Activated naive CD4-positive, alpha-beta T cell treated with anti-CD3 and anti-CD28 coated beads, Interleukin-2, amount 50 U/mL, for 72 hours (primary cell): ENCODE data around the gene MMP19. TPM values are rescaled to one million over a fixed set of nuclear protein-coding genes. Genes with fewer than 3 reads are reported as not detected.

Experiments used
- ATAC-seq, 2 donors: fragments of 150-1000 bp; cut with Tn5 transposase; 2 replicates each; pipeline ENCODE4 v1.10.0; 2021; ENCODE audit warnings: mild to moderate bottlenecking in 2 of 2, moderate library complexity in 2 of 2
- DNase-seq, 2 donors: peaks; one replicate each; pipeline ENCODE4 v3.0.0; 2021 to 2022; ENCODE audit warnings: low spot score in 2 of 2
- H3K27ac Mint-ChIP-seq, 2 donors: one replicate each; pipeline ENCODE4 v1.8.0; 2022; ENCODE audit warnings: mild to moderate bottlenecking in 2 of 2, mixed read lengths in 2 of 2
- H3K36me3 Mint-ChIP-seq, 2 donors: one replicate each; pipeline ENCODE4 v1.8.0; 2022; ENCODE audit warnings: mixed read lengths in 2 of 2
- H3K9me3 Mint-ChIP-seq, 2 donors: one replicate each; pipeline ENCODE4 v1.8.0; 2022; ENCODE audit warnings: mixed read lengths in 2 of 2
- total RNA-seq, 2 donors: library from RNA; stranded (reverse); gene quantifications; one replicate each; pipeline ENCODE4 v1.2.3, GENCODE V29; 2022

MMP19 gene
- total RNA-seq, 2 donors from 2014 or later, result 0.12 TPM; not detected in 1

- peaks cover 32 to 37% of the 10 kb centered on the region in 2 donors for H3K36me3 Mint-ChIP-seq
Measured at GRCh38 chr12:55827806-55828205, 14.9 kb downstream of the MMP19 start.

GRCh38 chr12:55824726-55825125, 18.0 kb downstream of the MMP19 start:
- Mint-ChIP-seq H3K27ac (peak overlapping the region; percentile 82 to 94), H3K36me3 (peaks cover 21 to 24% of the 10 kb centered on the region in 2 donors), H3K9me3 (no peaks in the 10 kb centered on the region)
- DNase-seq (no peak), ATAC-seq (peak in 1 of 2 donors; percentile 25)

More at GRCh38 chr12:55827806-55828205, 14.9 kb downstream of the MMP19 start:
- DNase-seq, result no peak
- ATAC-seq, result no peak
- Mint-ChIP-seq H3K9me3 (no peaks in the 10 kb centered on the region), H3K27ac (peak overlapping the region; percentile 90 to 92)

- Mint-ChIP-seq H3K36me3 (peaks cover 17 to 19% of the 10 kb centered on the region in 2 donors), H3K27ac (peak overlapping the region; percentile 61 to 82), H3K9me3 (no peaks in the 10 kb centered on the region)
- no peak for DNase-seq
- no peak for ATAC-seq
Measured at GRCh38 chr12:55823419-55823818, 19.3 kb downstream of the MMP19 start.

GRCh38 chr12:55822228-55822627, 20.5 kb downstream of the MMP19 start:
- ATAC-seq (no peak), DNase-seq (no peak)
- H3K36me3 Mint-ChIP-seq, result peaks cover 5 to 7% of the 10 kb centered on the region in 2 donors
- peak overlapping the region in 1 of 2 donors; percentile 80 for H3K27ac Mint-ChIP-seq
- H3K9me3 Mint-ChIP-seq, result no peaks in the 10 kb centered on the region

- DNase-seq (no peak), ATAC-seq (no peak)
- Mint-ChIP-seq H3K9me3 (no peaks in the 10 kb centered on the region), H3K36me3 (peaks cover 0 to 2% of the 10 kb centered on the region in 2 donors), H3K27ac (no peak overlapping the region)
Measured at GRCh38 chr12:55820679-55821078, 22.1 kb downstream of the MMP19 start.

GRCh38 chr12:55818886-55819285, 23.9 kb downstream of the MMP19 start:
- Mint-ChIP-seq H3K9me3 (no peaks in the 10 kb centered on the region), H3K36me3 (no peaks in the 10 kb centered on the region), H3K27ac (peak overlapping the region in 1 of 2 donors; percentile 48)
- ATAC-seq (no peak), DNase-seq (no peak)

- Mint-ChIP-seq H3K9me3 (no peaks in the 10 kb centered on the region), H3K27ac (peak overlapping the region in 1 of 2 donors; percentile 48), H3K36me3 (peaks cover 0 to 2% of the 10 kb centered on the region in 2 donors)
- peak; percentile 51 to 58 for ATAC-seq
- no peak for DNase-seq
Measured at GRCh38 chr12:55818140-55818728, 24.5 kb downstream of the MMP19 start.

GRCh38 chr12:55817345-55818139, 25.2 kb downstream of the MMP19 start, which contains the start of the genes ORMDL2 and SARNP:
Gene ORMDL2 (plus strand): TSS chr12:55818041. CDS start chr12:55819000, 959 bp downstream.
Gene SARNP (minus strand): TSS chr12:55817724. CDS start chr12:55817701, 23 bp downstream.
- peak within 1 kb of the TSS in 1 of 2 donors; percentile 48 for H3K27ac Mint-ChIP-seq
- peak; percentile 95 to 96 for ATAC-seq
- peak; percentile 89 to 98 for DNase-seq
- H3K36me3 Mint-ChIP-seq, result peaks cover 0 to 9% of the 10 kb centered on the region in 2 donors
- no peaks in the 10 kb centered on the region for H3K9me3 Mint-ChIP-seq

GRCh38 chr12:55816881-55817344, 25.8 kb downstream of the MMP19 start:
- Mint-ChIP-seq H3K9me3 (no peaks in the 10 kb centered on the region), H3K27ac (no peak overlapping the region), H3K36me3 (peaks cover 0 to 12% of the 10 kb centered on the region in 2 donors)
- DNase-seq, result no peak
- ATAC-seq, result no peak

GRCh38 chr12:55815473-55815872, 27.3 kb downstream of the MMP19 start:
- H3K36me3 Mint-ChIP-seq, result peaks cover 0 to 12% of the 10 kb centered on the region in 2 donors
- H3K9me3 Mint-ChIP-seq, result no peaks in the 10 kb centered on the region
- no peak for ATAC-seq
- no peak overlapping the region for H3K27ac Mint-ChIP-seq
- DNase-seq, result no peak

- Mint-ChIP-seq H3K36me3 (peaks cover 0 to 12% of the 10 kb centered on the region in 2 donors), H3K27ac (peak overlapping the region in 1 of 2 donors; percentile 0), H3K9me3 (no peaks in the 10 kb centered on the region)
- DNase-seq, result no peak
- ATAC-seq, result no peak
Measured at GRCh38 chr12:55814257-55814656, 28.5 kb downstream of the MMP19 start.

GRCh38 chr12:55812088-55812487, 30.6 kb downstream of the MMP19 start:
- Mint-ChIP-seq H3K27ac (peak overlapping the region; percentile 16 to 17), H3K36me3 (peaks cover 0 to 12% of the 10 kb centered on the region in 2 donors), H3K9me3 (no peaks in the 10 kb centered on the region)
- ATAC-seq (no peak), DNase-seq (no peak)

- H3K9me3 Mint-ChIP-seq, result no peaks in the 10 kb centered on the region
- peaks cover 0 to 12% of the 10 kb centered on the region in 2 donors for H3K36me3 Mint-ChIP-seq
- peak overlapping the region in 1 of 2 donors; percentile 57 for H3K27ac Mint-ChIP-seq
- ATAC-seq (no peak), DNase-seq (no peak)
Measured at GRCh38 chr12:55809274-55809673, 33.5 kb downstream of the MMP19 start.

- DNase-seq (no peak), ATAC-seq (no peak)
- Mint-ChIP-seq H3K36me3 (peaks cover 0 to under 1% of the 10 kb centered on the region in 2 donors), H3K27ac (no peak overlapping the region), H3K9me3 (no peaks in the 10 kb centered on the region)
Measured at GRCh38 chr12:55806982-55807381, 35.8 kb downstream of the MMP19 start.

GRCh38 chr12:55797550-55797949, 45.2 kb downstream of the MMP19 start:
- Mint-ChIP-seq H3K36me3 (peaks cover 5 to 20% of the 10 kb centered on the region in 2 donors), H3K9me3 (no peaks in the 10 kb centered on the region), H3K27ac (peak overlapping the region in 1 of 2 donors; percentile 1)
- ATAC-seq, result no peak
- DNase-seq, result no peak

- H3K27ac Mint-ChIP-seq, result peak overlapping the region in 1 of 2 donors; percentile 26
- ATAC-seq, result no peak
Measured at GRCh38 chr12:55797068-55797467, 45.7 kb downstream of the MMP19 start.

GRCh38 chr12:55795950-55796349, 46.8 kb downstream of the MMP19 start:
- peak; percentile 41 to 59 for ATAC-seq
- Mint-ChIP-seq H3K9me3 (no peaks in the 10 kb centered on the region), H3K36me3 (peaks cover 5 to 14% of the 10 kb centered on the region in 2 donors), H3K27ac (peak overlapping the region in 1 of 2 donors; percentile 44)
- no peak for DNase-seq

More at GRCh38 chr12:55797068-55797467, 45.7 kb downstream of the MMP19 start:
- Mint-ChIP-seq H3K9me3 (no peaks in the 10 kb centered on the region), H3K36me3 (peaks cover 5 to 20% of the 10 kb centered on the region in 2 donors)
- no peak for DNase-seq
